ENCODE measurements around the gene COL15A1.
"Not testable (repeated sequence)": the region's sequence is repeated elsewhere in the genome, so short reads cannot be mapped to it uniquely, and the experiment has no call there.

COL15A1 gene

DNA sequence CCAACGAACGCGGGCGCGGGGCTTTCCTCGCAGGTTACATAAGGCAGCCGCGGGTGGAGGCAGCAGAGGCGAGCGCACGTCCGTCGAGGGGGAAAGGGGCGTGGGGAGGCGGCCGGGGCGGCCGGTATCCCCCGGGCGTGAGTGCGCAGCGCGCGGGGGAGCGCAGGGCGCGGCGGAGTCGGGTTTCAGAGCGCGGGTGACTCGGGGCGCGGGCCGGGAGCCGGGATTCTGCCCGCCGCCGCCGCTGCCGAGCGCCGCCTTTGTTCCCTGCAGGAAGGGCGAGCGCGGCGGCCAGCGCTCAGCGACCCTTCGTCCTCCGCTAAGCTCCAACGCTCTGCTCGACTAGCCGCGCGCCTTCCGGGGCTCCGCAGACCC, at the start of gene COL15A1:
Gene COL15A1, plus strand, starts transcription at position 226 of the 375 bp plus-strand sequence. CDS start 155 bp downstream, outside the sequence.
- no peak for DNase-seq

DNA sequence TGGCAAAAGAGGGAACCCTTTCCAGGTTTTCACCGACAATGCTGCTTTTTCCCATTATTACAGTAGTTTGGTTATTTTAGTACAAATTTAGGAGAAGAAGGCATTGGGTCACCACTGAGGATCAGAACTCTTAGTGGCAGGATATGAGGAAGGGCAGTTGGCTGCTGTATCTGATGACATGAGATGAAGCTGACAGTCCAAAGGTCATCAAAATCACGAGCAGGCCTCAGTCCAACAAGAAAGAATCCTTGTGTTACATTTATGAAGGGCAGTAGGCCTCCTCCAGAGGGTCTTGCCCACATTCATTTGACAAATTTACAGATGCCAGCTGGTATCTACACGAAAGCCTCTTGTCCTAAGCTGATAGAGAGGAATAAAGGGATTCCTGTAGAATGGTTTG, 49.5 kb upstream of the COL15A1 start:
- no peak for DNase-seq

DNA sequence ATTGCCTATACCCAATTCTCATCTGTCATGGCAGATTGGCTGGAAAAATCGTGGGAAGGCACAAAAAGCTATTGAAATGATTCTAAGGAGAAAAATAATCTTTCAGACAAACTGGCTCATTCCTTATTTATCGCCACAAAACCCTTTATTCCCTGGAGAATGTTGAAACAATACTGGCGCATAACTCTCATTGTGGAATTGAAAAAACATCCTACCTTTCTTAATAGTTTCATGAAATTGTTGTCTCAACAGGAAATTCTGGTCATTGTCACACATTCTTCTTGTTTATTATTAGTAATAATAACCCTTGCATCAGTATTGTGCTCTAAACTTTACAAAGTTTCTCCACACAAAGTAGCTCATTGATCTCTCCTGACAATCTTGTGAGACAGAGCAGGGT, 48.9 kb upstream of the COL15A1 start:
- DNase-seq, result no peak

DNA sequence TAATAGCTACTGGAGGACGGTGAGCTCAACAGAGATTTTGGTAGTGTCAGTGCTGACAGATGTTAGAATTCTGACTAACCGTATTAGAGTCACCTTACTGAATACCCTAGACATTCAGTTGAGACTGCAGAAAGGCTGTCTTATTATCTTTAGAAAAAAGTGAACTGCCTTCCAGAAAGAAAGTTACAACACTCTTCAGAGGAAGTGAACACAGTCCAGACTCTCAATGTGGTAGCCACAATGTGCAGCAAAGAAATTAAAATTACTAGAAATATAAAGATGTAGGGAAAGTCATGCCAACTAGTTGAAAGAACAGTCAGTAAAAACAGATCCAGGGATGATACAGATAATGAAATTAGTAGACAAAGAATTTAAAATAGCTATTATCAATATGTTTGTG, 47.1 kb upstream of the COL15A1 start:
- no peak for DNase-seq

DNA sequence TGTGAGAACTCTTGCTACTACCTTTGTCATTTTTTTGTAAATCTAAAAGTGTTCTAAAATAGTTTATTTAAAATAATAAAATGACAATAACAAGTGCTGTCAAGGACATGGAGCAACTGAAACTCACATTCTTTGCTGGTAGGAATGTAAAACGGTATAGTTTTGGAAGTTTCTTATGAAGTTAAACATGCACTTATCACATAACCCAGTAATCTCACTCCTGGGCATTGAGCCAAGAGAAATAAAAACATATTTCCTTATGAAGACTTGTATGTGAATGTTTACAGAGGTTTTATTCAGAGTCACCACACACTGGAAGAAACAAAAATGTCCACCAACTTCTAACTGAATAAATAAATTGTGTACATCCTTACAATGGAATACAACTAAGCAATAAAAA, 46.0 kb upstream of the COL15A1 start:
- no peak for DNase-seq

DNA sequence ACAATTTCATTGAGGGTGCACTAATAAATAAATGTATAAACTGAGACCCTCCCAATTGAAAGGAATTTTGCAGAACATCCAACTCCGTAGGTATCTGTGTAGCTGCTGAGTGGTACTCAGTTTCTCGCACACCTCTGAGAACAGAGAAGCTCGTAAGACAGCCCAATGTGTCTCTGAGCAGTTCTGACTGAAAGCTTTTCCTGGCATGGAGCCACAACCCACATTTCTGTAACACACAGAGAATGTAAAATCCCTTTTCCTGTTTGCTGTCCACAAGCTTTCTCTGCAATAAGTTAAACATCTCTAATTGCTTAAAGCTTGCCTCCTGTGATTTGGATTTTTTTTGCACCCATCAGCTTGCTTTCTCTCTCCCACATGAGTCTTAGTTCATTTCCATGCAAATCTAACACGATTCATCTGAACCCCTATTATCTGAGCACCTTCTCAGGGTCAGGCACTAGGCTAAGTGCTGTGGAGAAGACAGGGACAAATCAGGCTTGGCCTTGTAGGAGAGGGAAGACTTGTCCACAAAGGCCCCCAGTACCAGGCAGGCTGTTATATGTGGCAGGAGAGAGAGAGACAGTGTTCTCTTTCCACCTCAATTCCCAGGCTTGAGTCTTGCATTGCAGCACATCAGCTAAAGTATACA, 44.2 kb upstream of the COL15A1 start:
- no peak for DNase-seq

GRCh38 chr9:98900244-98900643, 43.5 kb upstream of the COL15A1 start:
- DNase-seq, result no peak

DNA sequence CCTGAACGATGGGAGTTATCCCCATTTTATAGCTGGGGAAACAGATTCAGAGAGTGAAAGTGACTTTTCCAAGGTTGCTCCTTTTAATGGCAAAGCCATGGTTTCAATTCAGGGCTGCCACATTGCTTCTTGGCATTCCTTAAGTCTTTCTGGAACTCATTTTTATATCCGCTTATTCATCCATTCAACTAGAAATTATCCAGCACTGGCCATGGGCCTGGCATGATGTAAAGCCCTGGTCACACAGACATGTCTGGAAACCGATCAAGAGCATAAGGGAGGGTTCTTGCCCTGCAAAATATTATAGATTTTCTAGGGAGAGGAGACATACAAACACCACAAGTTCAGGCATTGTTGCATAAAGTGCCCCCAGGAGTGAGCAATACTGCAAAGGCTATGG, 43.0 kb upstream of the COL15A1 start:
- no peak for DNase-seq

- DNase-seq, result not testable (repeated sequence)
These were observed 41.9 kb upstream of the COL15A1 start for GRCh38 chr9:98901843-98902242.

DNA sequence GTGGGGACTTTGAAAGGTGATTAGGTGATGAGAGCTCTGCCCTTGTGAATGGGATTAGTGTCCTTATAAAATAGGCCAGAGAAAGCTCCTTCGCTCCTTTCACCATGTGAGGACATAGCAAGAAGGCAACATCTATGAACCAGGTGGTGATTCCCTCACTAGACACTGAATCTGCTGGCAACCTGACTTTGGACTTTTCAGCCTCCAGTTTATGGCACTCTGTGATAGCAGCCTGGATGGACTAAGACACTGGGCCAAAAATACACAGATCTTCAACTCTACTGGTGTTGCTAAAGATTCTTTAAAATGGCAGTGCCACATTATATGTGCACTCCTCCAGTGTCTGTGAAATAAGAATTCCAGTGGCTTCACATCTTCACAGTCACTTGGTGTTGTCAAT, 41.2 kb upstream of the COL15A1 start:
- no peak for DNase-seq

DNA sequence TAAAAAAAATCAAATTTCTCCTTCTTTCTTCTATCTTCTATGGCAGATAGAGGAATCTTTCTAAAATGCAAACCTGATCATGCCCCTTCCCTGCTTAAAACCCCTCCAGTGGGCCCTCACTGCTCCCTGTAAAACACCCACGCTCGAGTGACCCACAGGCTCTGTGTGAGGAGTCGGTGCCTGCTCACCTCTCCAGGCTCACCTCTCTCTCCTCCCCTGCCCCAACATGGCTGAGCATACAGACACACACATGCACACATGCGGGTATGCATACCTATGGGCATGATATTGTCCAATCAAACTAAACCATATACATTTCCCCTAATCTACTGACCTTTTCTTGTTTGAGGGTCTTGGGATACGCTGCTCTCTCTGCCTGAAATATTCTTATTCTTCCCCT, 40.8 kb upstream of the COL15A1 start:
- no peak for DNase-seq

DNA sequence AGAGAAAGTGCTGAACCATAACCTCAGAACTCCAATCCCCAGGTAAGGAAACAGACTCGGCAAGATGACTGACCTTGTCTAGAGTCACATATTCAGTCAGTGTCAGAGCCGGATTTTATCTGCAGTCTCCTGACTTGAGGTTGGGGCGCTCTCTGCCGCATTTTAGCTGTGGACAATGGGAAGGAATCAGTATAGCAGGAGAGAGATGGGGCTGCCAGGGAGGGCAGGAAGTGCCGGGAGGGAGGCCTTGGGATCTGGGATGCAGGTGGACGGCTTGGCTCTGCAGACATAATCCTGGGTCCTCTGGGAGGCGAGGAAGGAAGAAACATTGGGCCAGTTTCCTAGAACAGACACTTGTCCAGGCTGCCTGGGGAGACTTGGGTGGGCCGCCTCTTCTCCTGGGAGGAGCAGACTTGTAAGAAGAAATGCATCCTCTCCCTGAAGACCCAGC, 39.7 kb upstream of the COL15A1 start:
- no peak for DNase-seq

- no peak for DNase-seq
These were observed 38.7 kb upstream of the COL15A1 start for GRCh38 chr9:98905015-98905414.

DNA sequence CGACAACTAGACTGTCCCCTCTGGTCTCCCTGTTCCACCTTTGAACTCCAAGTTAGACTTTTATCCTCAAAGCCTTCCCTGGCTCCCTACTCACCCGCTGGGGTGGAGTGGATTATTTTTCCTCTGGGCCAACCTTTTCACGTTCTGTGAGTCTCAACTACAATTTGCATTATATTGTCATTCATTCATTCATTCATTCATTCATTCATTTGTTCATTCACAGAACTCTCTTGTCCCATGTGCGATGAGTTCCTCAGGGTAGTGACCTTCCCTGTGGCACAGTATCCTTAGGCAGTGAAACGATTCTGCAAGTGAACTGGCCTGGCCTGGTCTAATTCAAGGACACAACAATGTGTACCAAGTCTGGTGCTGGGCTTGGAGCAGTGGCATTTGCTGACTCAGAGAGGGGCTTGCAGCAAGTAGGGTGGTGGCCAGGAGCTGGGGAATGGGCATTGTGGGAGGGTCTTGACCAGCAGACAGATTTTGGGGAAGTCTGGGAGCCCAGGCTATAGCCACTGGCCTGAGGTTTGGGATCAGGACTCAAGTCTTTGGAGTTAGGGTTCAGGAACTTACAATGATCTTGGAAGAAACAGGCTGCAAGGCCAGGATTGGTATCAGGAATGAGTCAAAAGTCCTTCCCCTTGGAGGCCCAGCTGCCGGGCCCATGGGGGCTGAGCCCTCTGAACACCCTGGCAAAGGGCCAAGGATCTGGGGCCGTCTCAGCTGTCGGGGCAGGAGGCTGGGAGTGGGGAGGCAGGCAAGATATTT, 37.2 kb upstream of the COL15A1 start:
- no peak for DNase-seq

GRCh38 chr9:98907055-98907454, 36.7 kb upstream of the COL15A1 start:
- DNase-seq, result no peak

DNA sequence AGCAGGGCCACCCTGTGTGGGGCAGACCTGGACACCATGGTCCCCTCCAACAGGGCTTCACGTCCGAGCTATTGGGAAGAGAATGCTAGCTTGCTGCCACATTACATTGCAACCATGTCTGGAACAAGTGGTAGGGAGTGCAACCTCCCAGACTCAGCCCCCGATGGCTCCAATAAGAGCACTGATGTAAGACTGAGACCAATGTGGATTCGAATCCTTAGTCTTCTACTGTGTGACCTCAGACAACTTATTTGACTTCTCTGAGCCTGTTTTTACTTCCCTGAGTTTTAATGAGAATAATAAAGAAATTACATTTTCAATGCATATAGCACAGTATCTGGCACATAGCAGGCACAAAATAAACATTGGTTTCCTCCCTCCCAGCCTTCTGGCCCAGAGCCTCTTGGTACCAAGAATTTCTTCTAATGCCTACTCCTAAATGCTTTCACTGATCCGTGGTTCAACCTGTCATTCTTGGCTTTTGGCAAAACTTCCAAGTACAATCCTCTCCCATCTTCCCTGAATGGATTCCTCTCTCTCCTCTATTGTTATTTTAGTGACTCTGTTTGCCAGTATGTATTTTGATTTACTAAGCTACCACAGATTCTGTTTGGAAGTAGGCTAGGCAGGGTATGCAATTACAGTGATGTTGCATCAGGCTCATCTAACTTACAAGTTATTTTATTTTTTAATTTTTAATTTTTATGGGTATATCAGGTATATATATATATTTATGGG, 34.6 kb upstream of the COL15A1 start:
- DNase-seq, result no peak

GRCh38 chr9:98909935-98910334, 33.8 kb upstream of the COL15A1 start:
- no peak for DNase-seq

GRCh38 chr9:98911042-98911441, 32.7 kb upstream of the COL15A1 start:
- no peak for DNase-seq

GRCh38 chr9:98911738-98912137, 32.0 kb upstream of the COL15A1 start:
- DNase-seq, result not testable (repeated sequence)

- DNase-seq, result no peak
These were observed 31.3 kb upstream of the COL15A1 start for GRCh38 chr9:98912450-98912849.

DNA sequence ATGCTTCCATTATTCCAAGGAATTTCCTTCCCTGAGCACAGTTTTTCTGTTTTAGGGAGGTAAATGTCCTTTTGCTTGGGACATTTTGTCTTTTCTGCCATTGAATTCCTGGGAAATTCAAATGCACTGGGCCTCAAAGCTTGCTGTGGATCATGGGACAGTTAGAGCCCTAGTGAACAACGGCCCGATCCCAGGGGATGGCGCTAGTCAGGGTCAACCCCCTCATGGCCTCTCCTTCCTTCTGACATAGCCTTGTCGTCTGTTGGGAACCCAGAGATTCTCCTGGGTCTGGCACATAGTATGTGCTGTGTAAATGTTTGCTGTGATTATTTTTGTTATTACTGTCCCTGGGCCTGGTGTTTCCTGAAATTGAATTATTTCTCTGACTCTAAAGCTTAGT, 30.7 kb upstream of the COL15A1 start:
- no peak for DNase-seq

GRCh38 chr9:98913705-98914104, 30.0 kb upstream of the COL15A1 start:
- no peak for DNase-seq

GRCh38 chr9:98915599-98915998, 28.1 kb upstream of the COL15A1 start:
- DNase-seq, result no peak

- DNase-seq, result no peak
These were observed 27.0 kb upstream of the COL15A1 start for GRCh38 chr9:98916660-98917059.

Data from SW 1271 (cell line).